ENCODE results near the gene PAX4.
"Not testable (repeated sequence)": the region's sequence is repeated elsewhere in the genome, so short reads cannot be mapped to it uniquely, and the experiment has no call there.

PAX4 gene

GRCh38 chr7:127584648-127585043 lies 33.3 kb downstream of the PAX4 start:
- no peak for DNase-seq

- no peak for DNase-seq
Observed at GRCh38 chr7:127582361-127582760, 35.6 kb downstream of the PAX4 start.

DNA sequence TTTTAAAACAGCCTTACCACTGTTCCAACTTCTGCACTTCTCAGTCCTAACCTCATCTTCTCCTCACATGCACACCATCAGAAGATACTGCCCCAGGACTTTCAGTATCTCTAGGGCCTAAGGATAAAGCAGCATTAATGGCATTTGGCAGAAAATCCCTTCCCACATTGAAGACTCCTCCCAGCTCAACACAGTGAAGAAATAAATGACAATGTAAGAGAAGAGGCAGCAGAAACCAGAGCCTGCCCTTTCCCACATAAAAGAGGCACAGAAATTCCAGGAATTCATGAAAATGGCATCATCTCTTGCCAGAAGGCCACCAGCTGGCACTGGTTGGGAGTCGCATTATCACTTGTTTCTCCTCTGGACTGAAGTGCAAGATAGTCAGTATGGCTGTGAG lies 36.2 kb downstream of the PAX4 start:
- DNase-seq: no peak

- no peak for DNase-seq
Observed at GRCh38 chr7:127580612-127581011, 37.3 kb downstream of the PAX4 start.

DNA sequence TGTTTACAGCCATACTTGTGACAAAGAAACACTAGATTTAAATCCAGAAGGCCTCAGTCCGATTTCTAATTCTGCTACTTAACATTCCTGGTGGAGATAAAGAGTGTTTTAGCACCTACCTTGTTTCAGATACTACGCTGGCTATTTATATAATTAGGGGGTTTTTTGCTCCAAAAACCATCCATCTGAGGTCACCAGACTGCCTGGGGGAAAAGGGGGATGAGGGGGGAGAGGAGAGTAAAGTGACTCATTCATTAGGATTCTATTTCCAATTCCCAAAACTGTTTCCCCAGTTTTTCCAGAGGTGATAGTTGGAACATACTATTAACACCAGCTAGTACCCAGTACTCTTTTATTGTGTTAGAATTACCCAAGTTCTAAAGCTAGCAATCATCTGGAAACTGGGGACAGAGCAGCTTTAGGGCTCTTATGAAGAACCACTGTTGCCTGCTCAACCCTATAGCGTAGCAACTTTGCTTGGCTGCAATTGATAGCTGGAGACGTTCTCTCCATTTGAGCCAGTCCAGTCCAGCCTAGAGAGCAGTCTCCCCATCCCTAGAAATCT lies 39.1 kb downstream of the PAX4 start:
- DNase-seq: no peak

DNA sequence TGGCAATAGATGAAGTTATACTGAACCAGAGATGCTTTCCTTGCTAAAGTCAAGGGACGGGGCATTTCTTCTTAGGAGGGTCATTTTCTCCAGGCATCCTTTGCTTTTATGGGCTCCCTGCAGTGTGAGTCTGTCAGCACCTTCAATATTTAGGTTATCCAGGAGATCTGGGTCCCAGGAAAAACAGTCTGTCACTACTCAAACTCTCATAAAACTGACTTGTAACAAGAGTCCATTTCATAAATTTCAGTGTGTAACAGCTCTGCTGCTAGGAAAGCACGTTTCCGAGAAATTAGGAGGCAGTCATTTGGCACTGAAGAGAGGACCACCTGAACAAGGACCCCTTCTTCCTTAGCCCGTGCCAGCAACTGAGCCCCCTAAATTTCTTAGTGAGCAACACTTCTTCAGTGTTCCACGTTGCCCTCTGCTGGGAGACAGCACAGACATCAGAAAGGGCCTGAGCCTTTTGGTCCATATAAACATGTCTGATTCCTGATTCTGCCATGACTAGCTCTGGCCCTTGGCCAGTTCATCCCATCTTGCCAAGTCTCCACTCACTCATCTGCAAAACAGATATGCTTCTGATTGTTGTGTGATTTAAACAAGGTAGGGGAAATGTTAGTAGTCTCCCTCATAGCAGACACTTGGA lies 39.8 kb downstream of the PAX4 start:
- DNase-seq: no peak

- no peak for DNase-seq
Observed at GRCh38 chr7:127571741-127572505, 46.0 kb downstream of the PAX4 start.

DNA sequence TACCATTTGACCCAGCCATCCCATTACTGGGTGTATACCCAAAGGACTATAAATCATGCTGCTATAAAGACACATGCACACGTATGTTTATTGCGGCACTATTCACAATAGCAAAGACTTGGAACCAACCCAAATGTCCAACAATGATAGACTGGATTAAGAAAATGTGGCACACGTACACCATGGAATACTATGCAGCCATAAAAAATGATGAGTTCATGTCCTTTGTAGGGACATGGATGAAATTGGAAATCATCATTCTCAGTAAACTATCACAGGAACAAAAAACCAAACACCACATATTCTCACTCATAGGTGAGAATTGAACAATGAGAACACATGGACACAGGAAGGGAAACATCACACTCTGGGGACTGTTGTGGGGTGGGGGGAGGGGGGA lies 49.9 kb downstream of the PAX4 start:
- DNase-seq: not testable (repeated sequence)

GRCh38 chr7:127566242-127566641 lies 51.7 kb downstream of the PAX4 start:
- DNase-seq: no peak

Measured in central memory CD4-positive, alpha-beta T cell (primary cell).